ENCODE measurements around the gene TTC23.

The TTC23 gene

DNA sequence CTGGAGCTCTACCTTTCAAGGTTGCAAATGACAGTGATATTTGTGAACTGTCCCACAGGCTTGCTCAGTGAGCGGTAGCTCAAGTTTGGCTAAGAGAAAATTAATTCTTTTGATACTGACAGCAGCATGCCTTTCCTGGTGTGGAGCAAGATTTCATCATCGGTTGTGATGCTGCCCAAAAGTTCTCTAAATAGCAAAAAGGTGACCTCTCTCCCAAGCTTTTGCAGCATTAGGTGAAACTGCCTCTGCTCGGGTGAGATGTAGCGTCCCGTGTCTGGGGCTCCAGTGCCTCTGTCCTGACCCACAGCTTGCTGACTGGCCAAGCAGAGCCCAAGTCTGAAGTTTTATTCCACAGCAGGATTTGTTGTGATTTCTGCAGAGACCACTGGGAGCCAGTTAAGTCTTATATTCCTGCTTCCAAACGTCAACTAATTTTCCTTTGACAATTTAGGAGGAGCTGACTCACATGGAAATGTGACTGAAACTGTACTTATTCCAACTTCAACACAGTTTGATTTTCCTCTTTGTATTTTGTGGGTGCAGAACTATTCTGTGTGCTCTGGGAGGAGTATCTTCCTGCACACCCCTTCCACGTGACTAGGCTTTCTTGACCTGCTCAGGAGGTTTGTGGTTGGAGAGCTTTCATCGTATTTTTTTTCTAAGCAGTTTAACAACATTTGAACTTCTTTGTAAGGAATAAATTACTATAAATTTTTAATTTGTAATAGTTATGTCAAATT is 138.6 kb downstream of the TTC23 start:
- Histone ChIP-seq H4K20me1 (ENCODE audit: insufficient read depth, low read length) (no peaks in the 10 kb centered on the region), H3K9me3 (replicated peaks; ENCODE audit: insufficient read depth, low read length) (no peaks in the 10 kb centered on the region), H3K4me1 (ENCODE audit: low read length) (no peaks in the 10 kb centered on the region), H3K9me2 (replicated peaks; ENCODE audit: insufficient read depth, low read length) (no peaks in the 10 kb centered on the region), H2AFZ (ENCODE audit: low read length) (no peak overlapping the region), H3K27ac (ENCODE audit: low read length) (no peak overlapping the region), H3K4me3 (ENCODE audit: low read length) (no peak overlapping the region), H3K79me2 (ENCODE audit: low read length) (no peaks in the 10 kb centered on the region), H3K27me3 (replicated peaks; ENCODE audit: insufficient read depth, low read length) (no peaks in the 10 kb centered on the region), H3K36me3 (replicated peaks; ENCODE audit: insufficient read depth, low read length) (no peaks in the 10 kb centered on the region), H3K4me2 (ENCODE audit: low read depth, low read length) (no peak overlapping the region), H3K9ac (ENCODE audit: low read length) (no peak overlapping the region), H3F3A (ENCODE audit: insufficient read depth, low read length) (no peaks in the 10 kb centered on the region)
- no peak for DNase-seq
- no peak for TF ChIP-seq EZH2 (optimal IDR thresholded peaks at IDR 0.05; ENCODE audit: low read depth, low read length)
- TF ChIP-seq CTCF (IDR thresholded peaks at IDR 0.05; ENCODE audit: low read length) = no peak
- no peak for TF ChIP-seq EZH2phosphoT487 (IDR thresholded peaks at IDR 0.05; ENCODE audit: low read length)

DNA sequence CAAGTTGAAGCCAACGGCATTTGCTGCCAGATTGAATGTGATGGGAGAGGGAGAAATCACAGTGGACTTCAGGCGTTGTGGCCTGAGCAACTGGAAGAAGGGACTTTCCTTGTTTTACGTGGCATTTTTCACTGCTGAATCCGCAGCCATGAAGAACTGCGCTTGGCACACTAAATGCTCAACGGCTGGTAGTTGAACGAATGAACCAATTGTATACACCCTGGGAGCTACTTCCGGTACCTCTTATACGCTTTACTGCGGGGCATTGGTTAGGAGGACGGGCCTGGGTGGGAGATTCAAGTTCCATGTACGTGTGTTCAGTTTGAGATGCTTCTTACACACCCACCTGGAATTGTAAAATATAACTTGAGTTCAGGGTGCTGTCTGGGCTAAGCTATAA is 139.3 kb downstream of the TTC23 start:
- H3K9ac ChIP-seq (ENCODE audit: low read length) = no peak overlapping the region
- no peak overlapping the region for H3K4me3 ChIP-seq (ENCODE audit: low read length)
- no peak overlapping the region for H3K27ac ChIP-seq (ENCODE audit: low read length)

GRCh38 chr15:99109555-99110021 is 139.8 kb downstream of the TTC23 start:
- no peak for TF ChIP-seq CTCF (IDR thresholded peaks at IDR 0.05; ENCODE audit: low read length)
- TF ChIP-seq EZH2phosphoT487 (IDR thresholded peaks at IDR 0.05; ENCODE audit: low read length) = no peak
- TF ChIP-seq EZH2 (optimal IDR thresholded peaks at IDR 0.05; ENCODE audit: low read depth, low read length) = no peak
- no peaks in the 10 kb centered on the region for H3K9me2 ChIP-seq (replicated peaks; ENCODE audit: insufficient read depth, low read length)
- H3K9ac ChIP-seq (ENCODE audit: low read length) = no peak overlapping the region
- no peaks in the 10 kb centered on the region for H3K36me3 ChIP-seq (replicated peaks; ENCODE audit: insufficient read depth, low read length)
- no peaks in the 10 kb centered on the region for H3K27me3 ChIP-seq (replicated peaks; ENCODE audit: insufficient read depth, low read length)
- no peak overlapping the region for H3K4me2 ChIP-seq (ENCODE audit: low read depth, low read length)
- H3K27ac ChIP-seq (ENCODE audit: low read length) = no peak overlapping the region
- no peaks in the 10 kb centered on the region for H3K4me1 ChIP-seq (ENCODE audit: low read length)
- H4K20me1 ChIP-seq (ENCODE audit: insufficient read depth, low read length) = no peaks in the 10 kb centered on the region
- H3K4me3 ChIP-seq (ENCODE audit: low read length) = no peak overlapping the region
- H2AFZ ChIP-seq (ENCODE audit: low read length) = no peak overlapping the region
- no peak for DNase-seq
- no peaks in the 10 kb centered on the region for H3K9me3 ChIP-seq (replicated peaks; ENCODE audit: insufficient read depth, low read length)
- no peaks in the 10 kb centered on the region for H3K79me2 ChIP-seq (ENCODE audit: low read length)
- H3F3A ChIP-seq (ENCODE audit: insufficient read depth, low read length) = no peaks in the 10 kb centered on the region

More for the DNA sequence above, 139.3 kb downstream of the TTC23 start:
- no peaks in the 10 kb centered on the region for H3K9me2 ChIP-seq (replicated peaks; ENCODE audit: insufficient read depth, low read length)
- H3K4me1 ChIP-seq (ENCODE audit: low read length) = no peaks in the 10 kb centered on the region
- H2AFZ ChIP-seq (ENCODE audit: low read length) = no peak overlapping the region
- no peaks in the 10 kb centered on the region for H3F3A ChIP-seq (ENCODE audit: insufficient read depth, low read length)
- no peak for TF ChIP-seq EZH2phosphoT487 (IDR thresholded peaks at IDR 0.05; ENCODE audit: low read length)
- no peak for TF ChIP-seq EZH2 (optimal IDR thresholded peaks at IDR 0.05; ENCODE audit: low read depth, low read length)
- no peak for TF ChIP-seq CTCF (IDR thresholded peaks at IDR 0.05; ENCODE audit: low read length)
- no peaks in the 10 kb centered on the region for H3K9me3 ChIP-seq (replicated peaks; ENCODE audit: insufficient read depth, low read length)
- H3K36me3 ChIP-seq (replicated peaks; ENCODE audit: insufficient read depth, low read length) = no peaks in the 10 kb centered on the region
- H3K27me3 ChIP-seq (replicated peaks; ENCODE audit: insufficient read depth, low read length) = no peaks in the 10 kb centered on the region
- DNase-seq = no peak
- no peak overlapping the region for H3K4me2 ChIP-seq (ENCODE audit: low read depth, low read length)
- H3K79me2 ChIP-seq (ENCODE audit: low read length) = no peaks in the 10 kb centered on the region
- no peaks in the 10 kb centered on the region for H4K20me1 ChIP-seq (ENCODE audit: insufficient read depth, low read length)

All from MM.1S (cell line).